HAP-1 (cell line): ENCODE results near the gene GNGT2.

ENCODE experiments used
- DNase-seq, 2 experiments: peaks; one replicate each; pipeline ENCODE4 v3.0.0-alpha.2; 2016 to 2020; ENCODE audit warnings: low spot score in 2 of 2
- H3K27me3 ChIP-seq: fragments of 250-450 bp; sonication (Bioruptor Pico); 2 replicates; pipeline ENCODE4 v1.5.1; 2020; ENCODE audit warnings: low read depth, mild to moderate bottlenecking, moderate library complexity
- H3K36me3 ChIP-seq: fragments of 250-450 bp; sonication (Bioruptor Pico); replicated peaks from 2 replicates; pipeline ENCODE4 v1.5.1; 2020; ENCODE audit warnings: mild to moderate bottlenecking
- H3K4me1 ChIP-seq: fragments of 250-450 bp; sonication (Bioruptor Pico); 2 replicates; pipeline ENCODE4 v1.5.1; 2020; ENCODE audit warnings: mild to moderate bottlenecking
- H3K4me3 ChIP-seq: fragments of 250-450 bp; sonication (Bioruptor Pico); 2 replicates; pipeline ENCODE4 v1.5.1; 2020; ENCODE audit warnings: mild to moderate bottlenecking, moderate library complexity
- H3K9me3 ChIP-seq: fragments of 250-450 bp; sonication (Bioruptor Pico); 2 replicates; pipeline ENCODE4 v1.5.1; 2020; ENCODE audit warnings: mild to moderate bottlenecking, moderate library complexity
- in situ Hi-C: fragments of 300-500 bp; cut with MboI; formaldehyde crosslinking; loops from 3 replicates; pipeline ENCODE4 v1.14.3; 2020; ENCODE audit warnings: low sequenced_read_pairs, inconsistent platforms, mixed read lengths

The GNGT2 gene

DNA sequence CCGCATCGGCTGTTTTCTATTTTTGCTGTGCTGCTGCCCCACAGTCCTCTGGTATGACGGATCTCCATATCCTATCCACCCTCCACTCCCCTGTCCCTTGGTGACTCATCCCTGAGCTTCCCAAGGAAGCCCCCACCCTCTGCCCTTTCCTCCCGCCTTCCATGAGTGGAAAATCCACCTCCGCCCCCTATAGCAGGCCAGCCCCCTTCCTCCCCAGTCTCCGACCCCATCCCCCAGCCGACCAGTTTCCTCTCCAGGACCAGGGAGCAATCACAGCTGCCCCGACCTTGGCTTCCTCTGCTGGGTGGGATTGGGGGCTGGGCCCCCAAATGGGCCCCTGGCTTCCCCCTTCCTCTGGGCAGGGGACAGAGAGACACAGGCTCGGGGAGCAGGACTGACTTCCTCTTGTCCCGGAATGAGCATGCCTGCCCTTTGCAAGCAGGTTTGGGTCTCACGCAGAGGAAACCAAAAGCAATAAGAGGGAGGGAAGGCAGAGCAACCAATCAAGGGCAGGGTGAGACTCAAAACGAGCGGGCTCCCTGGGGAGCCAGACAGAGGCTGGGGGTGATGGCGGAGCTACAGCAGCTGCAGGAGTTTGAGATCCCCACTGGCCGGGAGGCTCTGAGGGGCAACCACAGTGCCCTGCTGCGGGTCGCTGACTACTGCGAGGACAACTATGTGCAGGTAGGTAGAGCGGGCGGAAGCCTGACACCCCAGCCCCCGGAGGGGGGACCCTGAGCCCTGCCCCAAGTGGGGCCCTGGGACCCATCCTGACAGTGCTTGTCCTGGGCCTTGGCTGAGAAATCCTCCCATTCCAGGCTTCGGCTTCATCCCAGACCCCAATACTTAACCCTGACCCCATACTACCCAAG, at the start of gene GNGT2, which contains the start of gene ABI3:
TSS of gene GNGT2 (minus strand) at position 417 of the 872 bp plus-strand sequence. CDS start 3,152 bp downstream, outside the sequence.
TSS of gene ABI3 (plus strand) at position 550 of the 872 bp plus-strand sequence. CDS start at position 568, 18 bp downstream.
- H3K4me3 ChIP-seq = no peak within 1 kb of the TSS
- peaks cover 6% of the 10 kb centered on the region for H3K27me3 ChIP-seq
- H3K36me3 ChIP-seq = no peaks in the 10 kb centered on the region
- H3K4me1 ChIP-seq = no peaks in the 10 kb centered on the region
- H3K9me3 ChIP-seq = no peaks in the 10 kb centered on the region
- in situ Hi-C loops = no loop called here
- no peak for DNase-seq

DNA sequence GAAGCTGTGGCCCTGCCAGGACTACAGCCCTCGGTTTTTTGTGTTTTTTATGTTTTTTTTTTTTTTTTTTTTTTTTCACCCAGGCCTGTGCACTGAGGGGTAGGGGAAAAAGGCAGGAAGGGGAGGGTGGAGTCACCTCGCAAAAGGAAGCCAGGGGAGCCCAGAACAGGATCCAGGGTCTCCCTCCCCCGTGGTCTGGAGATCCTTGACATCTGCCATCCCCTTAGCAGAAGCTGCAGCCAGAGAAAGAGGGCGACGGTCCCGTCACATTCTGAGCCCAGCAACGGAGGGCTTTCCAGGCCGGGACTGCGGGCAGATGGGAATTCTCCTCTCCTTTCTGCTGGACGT, 49.3 kb upstream of the GNGT2 start:
- peaks cover 8% of the 10 kb centered on the region; the same call in 1 of the 2 replicates for H3K4me1 ChIP-seq
- peak overlapping the region; percentile 26 for H3K4me3 ChIP-seq
- no peaks in the 10 kb centered on the region for H3K27me3 ChIP-seq
- H3K36me3 ChIP-seq = no peaks in the 10 kb centered on the region
- in situ Hi-C loops = no loop called here
- no peak for DNase-seq
- no peaks in the 10 kb centered on the region for H3K9me3 ChIP-seq

DNA sequence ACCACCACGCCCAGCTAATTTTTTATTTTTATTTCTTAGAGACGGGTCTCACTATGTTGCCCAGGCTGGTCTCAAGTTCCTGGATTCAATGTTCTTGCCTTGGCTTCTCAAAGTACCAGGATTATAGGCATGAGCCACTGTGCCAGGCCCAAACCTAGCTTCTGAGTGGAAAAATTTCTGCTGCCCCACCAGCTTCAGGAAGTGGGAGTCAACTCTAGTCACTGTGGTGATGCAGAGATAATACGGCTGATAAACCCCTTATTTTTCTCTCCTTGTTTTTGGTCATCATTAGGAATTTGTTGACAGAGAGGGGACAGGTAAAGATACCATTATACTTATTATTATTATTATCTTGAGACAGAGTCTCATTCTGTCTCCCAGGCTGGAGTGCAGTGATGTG, 48.0 kb upstream of the GNGT2 start:
- H3K9me3 ChIP-seq = no peaks in the 10 kb centered on the region
- H3K27me3 ChIP-seq = no peaks in the 10 kb centered on the region
- H3K4me1 ChIP-seq = peaks cover 8% of the 10 kb centered on the region; the same call in 1 of the 2 replicates
- DNase-seq = no peak
- no peak overlapping the region for H3K4me3 ChIP-seq
- in situ Hi-C loops = no loop called here
- no peaks in the 10 kb centered on the region for H3K36me3 ChIP-seq

DNA sequence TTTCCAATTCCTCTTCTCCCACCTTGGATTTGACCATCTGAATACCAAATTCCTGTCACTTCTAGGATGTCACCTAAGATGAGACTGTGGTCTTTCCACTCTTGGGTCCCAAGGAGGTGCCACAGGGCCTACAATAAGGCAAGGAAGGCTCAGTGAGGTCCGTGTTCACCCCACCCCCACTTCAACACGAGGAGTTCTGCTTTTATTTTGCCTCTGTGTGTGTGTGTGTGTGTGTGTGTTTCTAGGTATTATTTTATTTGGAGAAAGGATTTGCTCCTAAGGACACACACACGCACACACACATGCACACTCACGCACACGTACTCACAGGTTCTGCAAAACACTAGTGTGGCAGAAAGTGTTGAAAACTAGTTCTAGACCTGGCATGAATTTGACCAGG, 44.8 kb upstream of the GNGT2 start:
- Histone ChIP-seq H3K4me1 (peaks cover 3% of the 10 kb centered on the region; the same call in 1 of the 2 replicates), H3K27me3 (no peaks in the 10 kb centered on the region), H3K4me3 (no peak overlapping the region), H3K9me3 (no peaks in the 10 kb centered on the region), H3K36me3 (no peaks in the 10 kb centered on the region)
- no peak for DNase-seq
- in situ Hi-C loops = no loop called here

DNA sequence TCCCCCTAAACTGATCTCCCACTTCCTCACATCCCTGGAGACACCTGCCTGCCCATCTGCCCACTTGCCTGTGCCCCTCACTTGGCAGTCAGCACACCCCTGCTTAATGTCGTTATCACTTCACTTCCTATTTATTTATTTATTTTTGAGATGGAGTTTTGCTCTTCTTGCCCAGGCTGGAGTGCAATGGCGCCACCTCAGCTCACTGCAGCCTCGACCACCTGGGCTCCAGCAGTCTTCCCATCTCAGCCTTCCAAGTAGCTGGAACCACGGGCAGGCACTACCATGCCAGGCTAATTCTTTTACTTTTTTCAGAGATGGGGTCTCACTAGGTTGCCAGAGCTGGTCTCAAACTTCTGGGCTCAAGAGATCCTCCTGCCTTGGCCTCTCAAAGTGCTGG, 43.7 kb upstream of the GNGT2 start:
- H3K4me3 ChIP-seq = no peak overlapping the region
- H3K36me3 ChIP-seq = no peaks in the 10 kb centered on the region
- in situ Hi-C loops = no loop called here
- no peaks in the 10 kb centered on the region for H3K27me3 ChIP-seq
- no peak for DNase-seq
- no peaks in the 10 kb centered on the region for H3K4me1 ChIP-seq
- no peaks in the 10 kb centered on the region for H3K9me3 ChIP-seq

DNA sequence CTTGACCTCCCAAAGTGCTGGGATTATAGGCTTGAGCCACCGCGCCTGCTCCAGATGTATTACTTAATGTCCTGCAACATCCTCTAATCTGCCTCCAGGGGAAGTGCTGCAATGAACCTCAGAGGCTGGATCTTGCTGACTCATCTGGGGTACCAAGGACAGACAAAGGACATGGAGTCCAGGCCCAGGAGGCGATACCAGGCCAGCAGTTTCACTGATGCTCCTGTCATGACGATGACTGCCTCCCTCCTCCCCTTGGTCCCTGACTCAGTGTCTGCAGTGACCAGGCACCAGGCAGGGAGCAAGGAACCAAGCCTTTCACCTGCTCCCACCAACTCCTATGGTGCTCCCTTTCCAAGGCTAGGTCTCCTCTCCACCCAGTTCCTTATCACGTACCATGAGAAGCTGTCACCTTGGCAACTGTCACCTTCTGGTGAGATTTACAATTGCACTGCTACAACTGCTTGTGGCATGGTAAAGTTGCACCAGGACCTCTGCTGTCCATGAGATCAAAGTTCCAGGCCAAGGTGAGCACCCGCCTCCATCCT, 41.8 kb upstream of the GNGT2 start:
- Histone ChIP-seq H3K36me3 (no peaks in the 10 kb centered on the region), H3K4me3 (no peak overlapping the region), H3K27me3 (no peaks in the 10 kb centered on the region), H3K4me1 (no peaks in the 10 kb centered on the region), H3K9me3 (no peaks in the 10 kb centered on the region)
- DNase-seq = no peak
- in situ Hi-C loops = no loop called here

DNA sequence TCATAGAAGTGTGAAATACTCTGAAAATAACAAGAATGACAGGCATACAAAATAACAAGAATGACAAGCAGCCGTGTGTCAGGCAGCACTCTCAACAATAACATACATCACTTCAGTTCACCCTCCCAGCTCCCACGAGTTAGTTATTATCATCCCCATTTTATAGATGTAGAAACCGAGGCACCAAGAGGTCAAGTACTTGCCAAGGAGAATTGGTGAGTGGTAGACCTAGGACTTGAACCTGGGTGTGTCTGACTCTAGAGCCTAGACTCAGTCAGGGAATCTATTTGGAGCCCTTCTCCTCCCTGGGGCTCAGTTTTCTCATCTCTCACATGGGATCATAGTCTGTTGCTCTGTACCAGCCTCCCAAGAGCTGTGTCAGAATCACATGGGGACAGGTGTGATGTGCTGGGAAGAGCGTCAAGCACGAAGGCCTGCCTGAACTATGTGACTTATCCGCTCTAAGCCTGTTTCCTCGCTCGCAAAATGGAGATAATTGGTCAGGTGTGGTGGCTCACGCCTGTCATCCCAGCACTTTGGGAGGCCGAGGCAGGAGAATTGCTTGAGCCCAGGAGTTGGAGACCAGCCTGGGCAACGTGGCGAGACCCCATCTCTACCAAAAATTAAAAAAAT, 39.6 kb upstream of the GNGT2 start:
- Histone ChIP-seq H3K36me3 (no peaks in the 10 kb centered on the region), H3K4me3 (no peak overlapping the region), H3K27me3 (no peaks in the 10 kb centered on the region), H3K4me1 (no peaks in the 10 kb centered on the region), H3K9me3 (no peaks in the 10 kb centered on the region)
- no peak for DNase-seq
- in situ Hi-C loops = no loop called here

DNA sequence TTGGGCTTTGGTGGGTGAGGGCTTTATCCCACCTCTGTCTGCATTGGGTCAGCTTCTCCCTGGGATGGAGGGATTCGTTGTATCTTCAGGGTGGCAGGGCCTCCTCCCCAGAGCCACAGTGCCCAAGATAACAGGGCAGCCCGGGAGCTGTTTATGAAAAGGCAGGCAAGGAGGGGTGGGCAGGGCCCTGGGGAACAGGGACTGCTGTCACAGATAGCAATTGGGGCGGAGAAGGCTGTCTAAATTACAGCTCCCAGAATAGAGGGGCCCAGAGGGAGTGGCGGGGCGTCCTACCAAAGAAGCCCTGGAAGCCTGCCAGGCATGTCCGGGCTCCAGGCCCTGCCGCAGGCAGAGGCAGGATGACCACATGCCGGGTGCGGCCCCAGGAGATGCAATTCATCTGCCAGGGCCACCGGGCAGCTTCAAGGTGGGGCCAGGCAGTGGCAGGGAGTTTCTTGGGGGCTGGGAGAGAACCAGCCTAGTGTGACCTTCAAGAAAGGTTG, 39.0 kb upstream of the GNGT2 start:
- in situ Hi-C loops = no loop called here
- Histone ChIP-seq H3K27me3 (no peaks in the 10 kb centered on the region), H3K36me3 (no peaks in the 10 kb centered on the region), H3K4me3 (no peak overlapping the region), H3K9me3 (no peaks in the 10 kb centered on the region), H3K4me1 (no peaks in the 10 kb centered on the region)
- no peak for DNase-seq

DNA sequence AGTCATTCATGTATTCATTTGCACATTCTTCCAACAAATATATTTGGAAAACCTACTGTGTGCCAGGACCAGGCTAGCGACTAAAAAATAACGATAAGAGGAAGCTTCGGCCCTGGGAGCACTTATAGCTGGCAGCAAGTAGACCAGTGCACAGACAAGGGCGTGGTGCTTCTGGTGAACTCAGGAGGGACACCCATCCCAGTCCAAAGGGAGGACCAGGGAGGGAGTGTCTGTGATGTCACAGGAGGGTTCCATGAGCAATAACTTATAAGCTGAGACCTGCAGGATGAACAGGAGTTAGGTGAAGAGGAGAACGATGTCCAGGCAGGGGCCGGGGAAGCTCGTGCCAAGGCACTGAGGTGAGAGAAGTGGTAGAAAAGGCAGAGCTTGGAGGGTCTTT, 37.6 kb upstream of the GNGT2 start:
- no peak for DNase-seq
- no peaks in the 10 kb centered on the region for H3K4me1 ChIP-seq
- in situ Hi-C loops = no loop called here

DNA sequence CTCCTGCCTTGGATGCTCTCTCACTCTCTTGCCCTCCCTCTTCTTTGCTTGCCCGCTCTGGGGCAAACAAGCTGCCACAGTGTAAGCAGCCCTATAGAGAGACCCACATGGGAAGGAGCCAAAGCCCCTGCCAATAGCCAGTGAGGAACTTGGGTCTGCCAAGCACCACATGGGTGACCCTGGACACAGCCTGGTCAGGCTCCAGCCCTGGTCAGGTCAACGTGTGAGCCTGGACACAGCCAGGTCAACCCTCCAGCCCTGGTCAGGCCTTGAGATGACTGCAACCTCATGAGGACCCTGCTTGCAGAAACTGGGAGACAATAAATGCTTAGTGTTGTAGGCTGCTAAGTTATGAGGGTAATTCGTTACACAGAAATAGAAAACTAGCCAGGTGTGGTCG, 34.5 kb upstream of the GNGT2 start:
- H3K27me3 ChIP-seq = no peaks in the 10 kb centered on the region
- in situ Hi-C loops = loop anchor here (5.0 kb wide), 1 partner anchor 42 kb away; no protein-coding TSS in a partner anchor
- H3K36me3 ChIP-seq = no peaks in the 10 kb centered on the region
- no peak overlapping the region for H3K4me3 ChIP-seq
- H3K9me3 ChIP-seq = no peaks in the 10 kb centered on the region
- no peaks in the 10 kb centered on the region for H3K4me1 ChIP-seq
- DNase-seq = no peak

More for the DNA sequence above, 37.6 kb upstream of the GNGT2 start:
- Histone ChIP-seq H3K36me3 (no peaks in the 10 kb centered on the region), H3K9me3 (no peaks in the 10 kb centered on the region), H3K27me3 (no peaks in the 10 kb centered on the region), H3K4me3 (no peak overlapping the region)

DNA sequence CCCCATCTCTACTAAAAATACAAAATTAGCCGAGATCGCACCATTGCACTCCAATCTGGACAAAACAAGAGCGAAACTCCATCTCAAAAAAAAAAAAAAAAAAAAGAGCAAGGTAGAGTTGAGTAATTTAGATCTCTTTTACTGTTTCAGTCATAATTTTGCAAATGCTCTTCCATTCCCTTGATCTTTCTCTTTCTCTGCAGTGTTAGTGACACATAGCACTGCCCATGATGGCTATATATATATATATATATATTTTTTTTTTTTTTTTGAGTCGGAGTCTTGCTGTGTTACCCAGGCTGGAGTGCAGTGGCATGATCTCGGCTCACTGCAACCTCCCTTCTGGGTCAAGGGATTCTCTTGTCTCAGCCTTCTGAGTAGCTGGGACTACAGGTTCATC, 32.4 kb upstream of the GNGT2 start:
- in situ Hi-C loops = loop anchor here (5.0 kb wide), 1 partner anchor 44 kb away; no protein-coding TSS in a partner anchor
- no peaks in the 10 kb centered on the region for H3K27me3 ChIP-seq

DNA sequence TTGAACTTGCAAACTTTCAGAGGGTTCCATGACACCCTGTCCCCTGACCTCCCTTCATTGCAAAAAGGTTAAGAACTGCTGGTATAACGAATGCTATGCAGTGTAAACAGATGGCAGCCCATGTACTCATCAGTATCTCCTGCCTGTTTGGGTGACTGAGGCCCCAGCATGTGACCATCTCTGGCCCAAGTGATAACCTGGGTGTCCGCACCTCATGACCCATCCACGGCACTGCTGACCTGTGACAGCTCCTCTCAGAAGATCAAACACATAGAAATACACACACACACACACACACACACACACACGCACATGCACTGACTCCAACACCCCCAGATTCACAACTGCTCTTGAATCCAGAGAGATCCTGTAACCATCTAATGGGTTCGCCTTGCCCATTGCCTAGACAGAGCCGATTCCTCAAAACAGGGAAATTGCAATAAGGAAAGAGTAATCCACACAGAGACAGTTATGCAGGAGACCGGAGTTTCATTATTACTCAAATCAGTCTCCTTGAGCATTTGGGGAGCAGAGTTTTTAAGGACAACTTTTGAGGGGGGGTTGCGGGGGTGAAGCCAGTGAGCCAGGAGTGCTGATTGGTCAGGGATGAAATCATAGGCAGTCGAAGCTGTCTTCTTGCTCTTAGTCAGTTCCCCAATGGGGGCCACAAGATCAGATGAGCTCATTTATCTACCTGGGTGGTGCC, 31.5 kb upstream of the GNGT2 start:
- Histone ChIP-seq H3K27me3 (no peaks in the 10 kb centered on the region), H3K4me1 (no peaks in the 10 kb centered on the region), H3K36me3 (no peaks in the 10 kb centered on the region), H3K9me3 (no peaks in the 10 kb centered on the region), H3K4me3 (no peak overlapping the region)
- in situ Hi-C loops = loop anchor here (5.0 kb wide), 1 partner anchor 45 kb away; no protein-coding TSS in a partner anchor
- DNase-seq = no peak

More for the DNA sequence above, 32.4 kb upstream of the GNGT2 start:
- Histone ChIP-seq H3K4me1 (no peaks in the 10 kb centered on the region), H3K36me3 (no peaks in the 10 kb centered on the region), H3K9me3 (no peaks in the 10 kb centered on the region), H3K4me3 (no peak overlapping the region)
- DNase-seq = no peak

DNA sequence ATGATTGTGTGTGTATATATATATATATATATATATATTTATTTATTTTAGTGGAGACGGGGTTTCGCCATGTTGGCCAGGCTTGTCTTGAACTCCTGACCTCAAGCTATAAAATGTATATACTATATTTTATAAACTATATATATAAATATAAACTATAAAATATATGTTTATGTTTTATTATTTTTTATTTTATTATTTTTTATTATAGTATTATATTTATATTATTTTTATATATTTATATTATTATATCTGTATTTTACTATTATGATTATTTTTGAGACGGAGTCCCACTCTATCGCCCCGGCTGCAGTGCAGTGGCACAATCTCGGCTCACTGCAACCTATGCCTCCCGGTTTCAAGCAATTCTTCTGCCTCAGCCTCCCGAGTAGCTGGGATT, 30.7 kb upstream of the GNGT2 start:
- DNase-seq = no peak
- in situ Hi-C loops = loop anchor here (5.0 kb wide), 1 partner anchor 46 kb away; no protein-coding TSS in a partner anchor
- no peaks in the 10 kb centered on the region for H3K4me1 ChIP-seq
- H3K4me3 ChIP-seq = no peak overlapping the region
- no peaks in the 10 kb centered on the region for H3K36me3 ChIP-seq
- H3K27me3 ChIP-seq = no peaks in the 10 kb centered on the region
- no peaks in the 10 kb centered on the region for H3K9me3 ChIP-seq
